Heart left ventricle (tissue), 16 donors: ENCODE measurements around the gene ROR1. TPM values are rescaled to one million over a fixed set of nuclear protein-coding genes. Genes with fewer than 3 reads are reported as not detected.

ENCODE experiments used
- ATAC-seq, 4 donors: fragments of 200-7000 bp; cut with Tn5 transposase; one replicate each; pipeline ENCODE4 v1.9.1; 2020 to 2022; ENCODE audit warnings: moderate library complexity in 4 of 4, mild to moderate bottlenecking in 3 of 4, moderate number of reproducible peaks in 1 of 4
- DNase-seq, 5 donors: peaks; one replicate each; pipeline ENCODE4 v3.0.0-alpha.2; 2020
- H3K27ac ChIP-seq, 12 donors: fragments of 200-600 bp; sonication (generic) in 4 of 12; one replicate each; pipeline versions ENCODE4 v1.5.0 to v1.8.0; 2016 to 2022; ENCODE audit warnings: mild to moderate bottlenecking in 2 of 12
- H3K27me3 ChIP-seq, 9 donors: fragments of 200-600 bp; sonication (generic) in 2 of 9; one replicate each; pipeline versions ENCODE4 v1.5.1 to v1.8.0; 2016 to 2022; ENCODE audit warnings: mild to moderate bottlenecking in 3 of 9
- H3K36me3 ChIP-seq, 9 donors: fragments of 200-600 bp; sonication (generic) in 2 of 9; one replicate each; pipeline versions ENCODE4 v1.5.0 to v1.8.0; 2018 to 2022; ENCODE audit warnings: mild to moderate bottlenecking in 2 of 9
- H3K4me1 ChIP-seq, 12 donors: fragments of 200-600 bp; sonication (generic) in 4 of 12; one replicate each; pipeline versions ENCODE4 v1.5.0 to v1.8.0; 2016 to 2022; ENCODE audit warnings: mild to moderate bottlenecking in 3 of 12
- H3K4me3 ChIP-seq, 12 donors: fragments of 200-600 bp; sonication (generic) in 4 of 12; one replicate each; pipeline versions ENCODE4 v1.5.0 to v1.8.0; 2017 to 2022; ENCODE audit warnings: mild to moderate bottlenecking in 9 of 12, moderate library complexity in 4 of 12
- H3K9me3 ChIP-seq, 12 donors: fragments of 200-600 bp; sonication (generic) in 4 of 12; one replicate each; pipeline versions ENCODE4 v1.5.0 to v1.8.0; 2016 to 2022; ENCODE audit warnings: mild to moderate bottlenecking in 1 of 12
- POLR2A ChIP-seq, 2 donors: fragments of 450-650 bp; IDR thresholded peaks; one replicate each; pipeline ENCODE4 v1.6.1; 2017; ENCODE audit warnings: antibody characterized with exemption in 2 of 2, mild to moderate bottlenecking in 2 of 2, moderate library complexity in 2 of 2
- WGBS, 4 donors: extraction: QIAGEN DNeasy Blood & Tissue Kit in 2 of 4; methylation state at CpG; one replicate each; pipeline versions ENCODE4 v1.1.5 to v1.1.7; 2013 to 2018; 5-methylcytosine and 5-hydroxymethylcytosine counted together
- intact Hi-C, 10 donors: fragments of 100-400 bp; cut with DNase I; formaldehyde crosslinking; loops; one replicate each; pipeline versions ENCODE4 v1.11.1 to v1.14.2; 2022
- polyA plus RNA-seq, 2 donors: library from polyadenylated mRNA; stranded (reverse); fragments of 200-250 nt; gene quantifications; one replicate each; pipeline ENCODE4 v1.2.3, GENCODE V29; 2013
- total RNA-seq, 9 donors: library from RNA; depleted of rRNA in 2 of 9; stranded (reverse); fragments of >200 nt in 2 of 9; fragmentation: NEBNext Ultra II Directional in 3 of 9; extraction: Animal tissue kit (Norgen Biotek cat#: 25700) in 3 of 9; gene quantifications; one replicate each; pipeline versions ENCODE4 v1.1.0 to v1.2.4, GENCODE V29; 2016 to 2023
- TF ChIP-seq, protein P1 (sequence below), 12 donors: fragments of 200-600 bp; sonication (generic) in 4 of 12; IDR thresholded peaks; one replicate each; pipeline versions ENCODE4 v1.5.0 to v1.8.0; 2018 to 2022; ENCODE audit warnings: antibody characterized with exemption in 12 of 12, mild to moderate bottlenecking in 5 of 12
- donor health status: ischemic (EF 13 %, LVEDD 7.1; RV severe dilation, severe dysfunction).
- donor health status: healthy with polysubstance abuse.
- donor health status: DM: no; HTN: yes; CAD: no.
- donor health status: DM: no; HTN: no; CAD: no.
- donor health status: ischemic (EF 25% LVEDD 6.9; RV normal size, moderate dysfunction).
- donor health status: ischemic (EF 25% LVEDD 5.7; RV mildly dilated, moderate dysfunction).
- donor health status: healthy.
- donor health status: DM: yes; HTN: yes; CAD: no.
- donor health status: ischemic (EF 35%, LVEDD 5.7; RV mildly dilated, moderate dysfunction).
- donor health status: nonischemic (EF 11% LVEDD 7.7; RV severe dilation, severe dysfunction).
- donor health status: DM: yes; HTN: yes; CAD: no.
- donor health status: PGD.
- donor health status: ischemic (EF 29% LVEDD 5.4; RV normal size, mild dysfunction).
- donor health status: nonischemic (EF 23%, LVEDD 6.1; RV moderate dilation, normal function).

Gene ROR1
- total and polyA plus RNA-seq, 11 donors: 4.1 to 35.3 (median 19.3) TPM

DNA sequence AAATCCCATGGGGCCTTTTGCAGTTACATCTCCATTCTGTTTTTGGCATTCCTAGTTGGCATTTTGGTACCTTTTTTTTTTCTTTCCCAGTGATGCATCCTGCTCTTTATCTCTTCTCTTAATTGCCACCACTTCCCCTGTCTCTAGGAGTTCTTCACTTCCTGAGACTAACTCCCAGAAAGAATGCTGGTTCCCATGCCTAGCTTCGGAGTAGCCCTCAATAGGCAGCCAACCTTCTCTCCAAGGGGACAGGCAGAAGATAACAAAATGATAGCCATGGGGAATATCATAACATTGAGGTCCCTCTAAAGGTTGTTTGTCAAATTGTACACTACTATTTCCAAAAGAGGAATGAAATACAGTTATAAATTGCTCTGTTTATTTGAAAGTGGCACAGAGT lies 279.0 kb downstream of the ROR1 start:
- ATAC-seq: no peak
- 30 to 52% (median 41%) methylated on average over 1 of the region's 1 CpG for WGBS, 4 donors
- Histone ChIP-seq H3K27ac (peak overlapping the region in 4 of 12 donors; percentile 42 to 70 (median 53)), H3K4me3 (no peak overlapping the region), H3K36me3 (no peaks in the 10 kb centered on the region), H3K27me3 (no peaks in the 10 kb centered on the region), H3K4me1 (peaks cover 0 to 30% (median 5%) of the 10 kb centered on the region in 12 donors), H3K9me3 (peaks cover 0 to 8% (median 0%) of the 10 kb centered on the region in 12 donors)
- TF ChIP-seq, protein P1, sequence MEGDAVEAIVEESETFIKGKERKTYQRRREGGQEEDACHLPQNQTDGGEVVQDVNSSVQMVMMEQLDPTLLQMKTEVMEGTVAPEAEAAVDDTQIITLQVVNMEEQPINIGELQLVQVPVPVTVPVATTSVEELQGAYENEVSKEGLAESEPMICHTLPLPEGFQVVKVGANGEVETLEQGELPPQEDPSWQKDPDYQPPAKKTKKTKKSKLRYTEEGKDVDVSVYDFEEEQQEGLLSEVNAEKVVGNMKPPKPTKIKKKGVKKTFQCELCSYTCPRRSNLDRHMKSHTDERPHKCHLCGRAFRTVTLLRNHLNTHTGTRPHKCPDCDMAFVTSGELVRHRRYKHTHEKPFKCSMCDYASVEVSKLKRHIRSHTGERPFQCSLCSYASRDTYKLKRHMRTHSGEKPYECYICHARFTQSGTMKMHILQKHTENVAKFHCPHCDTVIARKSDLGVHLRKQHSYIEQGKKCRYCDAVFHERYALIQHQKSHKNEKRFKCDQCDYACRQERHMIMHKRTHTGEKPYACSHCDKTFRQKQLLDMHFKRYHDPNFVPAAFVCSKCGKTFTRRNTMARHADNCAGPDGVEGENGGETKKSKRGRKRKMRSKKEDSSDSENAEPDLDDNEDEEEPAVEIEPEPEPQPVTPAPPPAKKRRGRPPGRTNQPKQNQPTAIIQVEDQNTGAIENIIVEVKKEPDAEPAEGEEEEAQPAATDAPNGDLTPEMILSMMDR (IDR thresholded peaks at IDR 0.05): no peak
- TF ChIP-seq POLR2A (IDR thresholded peaks at IDR 0.05): no peak
- no peak for DNase-seq
- intact Hi-C loops: loop anchor here in 2 of 10 donors (5.0 to 10.0 kb wide), 2 partner anchors 45 to 82 kb away; no protein-coding TSS in a partner anchor

DNA sequence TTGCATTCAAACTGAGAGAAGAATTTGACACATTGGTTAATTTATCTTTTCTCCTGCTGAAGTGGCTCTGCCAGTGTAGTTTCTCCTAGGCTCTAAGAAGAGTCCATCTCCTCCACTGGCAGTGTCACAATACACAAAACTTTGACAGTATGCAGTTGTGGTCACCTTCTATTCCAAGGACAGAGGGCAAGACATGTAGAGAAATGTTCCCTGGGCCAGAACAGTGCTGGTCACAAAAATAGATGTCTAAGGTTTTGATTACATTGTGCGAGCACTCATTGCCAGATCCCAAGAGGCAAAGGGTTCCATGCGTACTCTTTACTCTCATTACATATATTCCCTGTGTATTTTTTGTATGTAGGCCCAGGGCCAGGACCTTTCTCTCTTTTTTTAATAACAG lies 281.5 kb downstream of the ROR1 start:
- intact Hi-C loops: loop anchor here in 1 of 10 donors (10.0 kb wide), 1 partner anchor 79 kb away; no protein-coding TSS in a partner anchor
- Histone ChIP-seq H3K27ac (peak overlapping the region in 6 of 12 donors; percentile 13 to 60 (median 48)), H3K27me3 (no peaks in the 10 kb centered on the region), H3K4me3 (no peak overlapping the region), H3K9me3 (peaks cover 0 to 27% (median 7%) of the 10 kb centered on the region in 12 donors), H3K36me3 (no peaks in the 10 kb centered on the region), H3K4me1 (peaks cover 0 to 30% (median 5%) of the 10 kb centered on the region in 12 donors)
- peak in 1 of 5 donors; percentile 36 for DNase-seq
- TF ChIP-seq, protein P1 (IDR thresholded peaks at IDR 0.05): no peak
- no peak for TF ChIP-seq POLR2A (IDR thresholded peaks at IDR 0.05)
- peak; percentile 69 to 92 (median 82) for ATAC-seq
- 47 to 59% (median 55%) methylated on average over 2 of the region's 2 CpGs for WGBS, 4 donors

DNA sequence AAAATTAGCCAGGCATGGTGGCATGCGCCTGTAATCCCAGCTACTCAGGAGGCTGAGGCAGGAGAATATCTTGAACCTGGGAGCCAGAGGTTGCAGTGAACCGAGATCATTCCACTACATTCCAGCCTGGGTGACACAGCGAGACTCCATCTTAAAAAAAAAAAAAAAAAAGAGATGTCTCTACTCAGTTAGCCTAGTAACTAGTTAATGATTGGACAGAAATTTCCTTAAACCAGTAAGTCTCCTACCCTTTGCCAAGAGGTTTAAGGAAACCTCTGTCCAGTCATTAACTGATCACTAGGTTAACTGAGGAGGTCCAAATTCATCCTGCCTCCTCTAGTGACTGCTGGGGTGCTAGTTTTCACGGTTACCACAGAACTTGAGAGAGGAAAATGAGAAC lies 285.7 kb downstream of the ROR1 start:
- intact Hi-C loops: loop anchor here in 1 of 10 donors (10.0 kb wide), 1 partner anchor 75 kb away; no protein-coding TSS in a partner anchor
- H3K27ac ChIP-seq: no peak overlapping the region

DNA sequence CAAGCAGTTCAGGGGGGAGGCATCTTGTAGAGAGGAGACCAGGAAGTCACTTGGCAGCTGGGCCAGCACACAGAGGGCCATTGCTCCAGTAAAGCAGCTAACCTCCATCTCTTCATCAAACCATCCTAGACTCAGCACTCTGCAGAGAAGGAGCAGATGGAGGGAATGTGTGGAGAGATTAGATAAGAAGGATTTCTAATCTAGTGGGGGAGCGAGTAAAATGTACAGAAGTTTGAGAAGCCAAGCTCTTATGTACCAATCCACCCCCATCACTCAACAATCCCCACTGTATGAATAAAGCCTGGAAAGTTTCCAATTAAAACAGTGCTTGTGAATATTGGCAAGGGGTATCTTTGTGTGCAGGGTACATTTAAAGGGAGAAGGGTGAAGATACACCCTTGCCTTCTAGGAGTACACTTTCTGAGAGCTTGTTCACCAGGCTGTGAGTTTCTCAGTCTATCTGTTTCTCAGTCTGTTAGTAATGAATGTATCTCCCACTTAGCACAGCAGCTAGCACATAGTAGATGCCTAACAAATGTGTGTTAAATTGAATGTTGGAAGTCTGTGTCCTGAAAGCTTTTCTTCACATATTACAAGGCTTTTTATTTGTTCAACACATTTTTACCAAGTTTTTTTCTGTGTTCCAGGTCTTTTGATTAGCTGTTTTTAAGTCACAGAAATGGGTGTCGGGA lies 286.9 kb downstream of the ROR1 start:
- DNase-seq: no peak
- Histone ChIP-seq H3K9me3 (peaks cover 0 to 31% (median 7%) of the 10 kb centered on the region in 12 donors), H3K4me1 (peaks cover 0 to 24% (median 0%) of the 10 kb centered on the region in 12 donors), H3K36me3 (no peaks in the 10 kb centered on the region), H3K4me3 (no peak overlapping the region), H3K27me3 (no peaks in the 10 kb centered on the region), H3K27ac (no peak overlapping the region)
- 68 to 81% (median 70%) methylated on average over 2 of the region's 2 CpGs for whole genome bisulfite sequencing, 4 donors
- intact Hi-C loops: no loop called here
- peak in 1 of 4 donors; percentile 61 for ATAC-seq
- TF ChIP-seq, protein P1 (IDR thresholded peaks at IDR 0.05): no peak
- no peak for TF ChIP-seq POLR2A (IDR thresholded peaks at IDR 0.05)

More for the DNA sequence above, 285.7 kb downstream of the ROR1 start:
- H3K4me3 ChIP-seq: no peak overlapping the region
- DNase-seq (no peak), ATAC-seq (no peak)
- no peaks in the 10 kb centered on the region for H3K27me3 ChIP-seq
- no peak for TF ChIP-seq POLR2A (IDR thresholded peaks at IDR 0.05)
- TF ChIP-seq, protein P1 (IDR thresholded peaks at IDR 0.05): no peak
- WGBS, 4 donors: 92 to 98% (median 96%) methylated on average over 4 of the region's 4 CpGs
- peaks cover 0 to 31% (median 7%) of the 10 kb centered on the region in 12 donors for H3K9me3 ChIP-seq
- H3K4me1 ChIP-seq: peaks cover 0 to 24% (median 0%) of the 10 kb centered on the region in 12 donors
- H3K36me3 ChIP-seq: no peaks in the 10 kb centered on the region
